IPS DF 6.9 (cell line): ENCODE measurements around the gene LLCFC1.

Source experiments
- DNase-seq: peaks from one replicate; pipeline ENCODE4 v3.0.0-alpha.2; 2013; ENCODE audit warnings: low read depth, low spot score
- H3K27ac ChIP-seq: one replicate; pipeline ENCODE4 v1.5.1; 2013; ENCODE audit warnings: low read length, control low read depth
- H3K27me3 ChIP-seq: 2 replicates; pipeline ENCODE4 v1.6.1; 2013; ENCODE audit warnings: mild to moderate bottlenecking, low read length; ENCODE audit not compliant: control insufficient read depth, insufficient read depth
- H3K36me3 ChIP-seq: 2 replicates; pipeline ENCODE4 v1.6.1; 2013; ENCODE audit warnings: low read length; ENCODE audit not compliant: control insufficient read depth, insufficient read depth
- H3K4me1 ChIP-seq: 2 replicates; pipeline ENCODE4 v1.6.1; 2013; ENCODE audit warnings: low read length; ENCODE audit not compliant: control insufficient read depth, insufficient read depth
- H3K4me3 ChIP-seq: 2 replicates; pipeline ENCODE4 v1.5.1; 2013; ENCODE audit warnings: mild to moderate bottlenecking, low read length
- H3K9me3 ChIP-seq: 2 replicates; pipeline ENCODE4 v1.6.1; 2013; ENCODE audit warnings: low read length, inconsistent platforms; ENCODE audit not compliant: control insufficient read depth, insufficient read depth
- WGBS: extraction: QIAGEN DNeasy Blood & Tissue Kit; methylation state at CpG from one replicate; pipeline ENCODE4 v1.1.7; 2013; ENCODE audit warnings: mixed read lengths, missing lambda C conversion rate; ENCODE audit not compliant: insufficient read length, insufficient coverage; 5-methylcytosine and 5-hydroxymethylcytosine counted together

LLCFC1 gene

GRCh38 chr7:142941541-142941940 lies 2.3 kb downstream of the LLCFC1 start:
- H3K27me3 ChIP-seq, result no peaks in the 10 kb centered on the region
- no CpG with 5 or more reads among the region's 7 CpGs for WGBS
- H3K36me3 ChIP-seq, result no peaks in the 10 kb centered on the region
- H3K4me3 ChIP-seq, result no peak overlapping the region
- no peaks in the 10 kb centered on the region for H3K9me3 ChIP-seq
- no peak for DNase-seq
- no peak overlapping the region for H3K27ac ChIP-seq
- no peaks in the 10 kb centered on the region; the same call in 1 of the 2 replicates for H3K4me1 ChIP-seq

GRCh38 chr7:142942746-142943145 lies 3.5 kb downstream of the LLCFC1 start:
- WGBS, result no CpG with 5 or more reads among the region's 6 CpGs
- DNase-seq, result no peak
- no peaks in the 10 kb centered on the region for H3K36me3 ChIP-seq
- H3K27ac ChIP-seq, result no peak overlapping the region
- no peaks in the 10 kb centered on the region for H3K9me3 ChIP-seq
- H3K27me3 ChIP-seq, result no peaks in the 10 kb centered on the region
- no peak overlapping the region for H3K4me3 ChIP-seq
- H3K4me1 ChIP-seq, result no peaks in the 10 kb centered on the region; the same call in 1 of the 2 replicates

GRCh38 chr7:142943706-142944268 lies 4.5 kb downstream of the LLCFC1 start:
- no peak for DNase-seq
- Histone ChIP-seq H3K4me1 (no peaks in the 10 kb centered on the region; the same call in 1 of the 2 replicates), H3K4me3 (no peak overlapping the region), H3K9me3 (no peaks in the 10 kb centered on the region), H3K36me3 (no peaks in the 10 kb centered on the region), H3K27ac (no peak overlapping the region), H3K27me3 (no peaks in the 10 kb centered on the region)
- WGBS, result no CpG with 5 or more reads among the region's 7 CpGs

GRCh38 chr7:142945001-142945400 lies 5.7 kb downstream of the LLCFC1 start:
- Histone ChIP-seq H3K27me3 (no peaks in the 10 kb centered on the region), H3K9me3 (no peaks in the 10 kb centered on the region), H3K27ac (no peak overlapping the region), H3K4me3 (no peak overlapping the region), H3K36me3 (no peaks in the 10 kb centered on the region), H3K4me1 (no peaks in the 10 kb centered on the region)
- WGBS, result no CpG with 5 or more reads among the region's 3 CpGs
- no peak for DNase-seq

GRCh38 chr7:142948603-142949002 lies 9.3 kb downstream of the LLCFC1 start:
- Histone ChIP-seq H3K27me3 (no peaks in the 10 kb centered on the region), H3K27ac (no peak overlapping the region), H3K9me3 (no peaks in the 10 kb centered on the region), H3K36me3 (no peaks in the 10 kb centered on the region), H3K4me1 (no peaks in the 10 kb centered on the region), H3K4me3 (no peak overlapping the region)
- DNase-seq, result no peak
- no CpG with 5 or more reads among the region's 4 CpGs for WGBS

- Histone ChIP-seq H3K9me3 (no peaks in the 10 kb centered on the region; the same call in 1 of the 2 replicates), H3K36me3 (no peaks in the 10 kb centered on the region), H3K27me3 (no peaks in the 10 kb centered on the region), H3K4me1 (no peaks in the 10 kb centered on the region), H3K27ac (no peak overlapping the region), H3K4me3 (no peak overlapping the region)
- no peak for DNase-seq
Observed at GRCh38 chr7:142950235-142950634, 11.0 kb downstream of the LLCFC1 start.

GRCh38 chr7:142954680-142955268 lies 15.5 kb downstream of the LLCFC1 start:
- Histone ChIP-seq H3K4me1 (no peaks in the 10 kb centered on the region), H3K36me3 (no peaks in the 10 kb centered on the region), H3K27me3 (no peaks in the 10 kb centered on the region), H3K4me3 (no peak overlapping the region), H3K27ac (no peak overlapping the region), H3K9me3 (no peaks in the 10 kb centered on the region; the same call in 1 of the 2 replicates)
- no peak for DNase-seq

GRCh38 chr7:142956951-142957623 lies 17.8 kb downstream of the LLCFC1 start:
- DNase-seq, result no peak
- no peaks in the 10 kb centered on the region; the same call in 1 of the 2 replicates for H3K9me3 ChIP-seq
- WGBS, result no CpG with 5 or more reads among the region's 3 CpGs
- peaks cover 2% of the 10 kb centered on the region; the same call in 1 of the 2 replicates for H3K4me1 ChIP-seq
- H3K4me3 ChIP-seq, result no peak overlapping the region
- H3K27ac ChIP-seq, result no peak overlapping the region
- H3K27me3 ChIP-seq, result no peaks in the 10 kb centered on the region
- H3K36me3 ChIP-seq, result no peaks in the 10 kb centered on the region

- DNase-seq, result no peak
- Histone ChIP-seq H3K27me3 (no peaks in the 10 kb centered on the region), H3K36me3 (no peaks in the 10 kb centered on the region), H3K27ac (no peak overlapping the region), H3K4me3 (no peak overlapping the region), H3K4me1 (peaks cover 4% of the 10 kb centered on the region; the same call in 1 of the 2 replicates), H3K9me3 (no peaks in the 10 kb centered on the region; the same call in 1 of the 2 replicates)
- no CpG with 5 or more reads among the region's 8 CpGs for WGBS
Observed at GRCh38 chr7:142957723-142958122, 18.4 kb downstream of the LLCFC1 start.

GRCh38 chr7:142959202-142959601 lies 19.9 kb downstream of the LLCFC1 start:
- H3K36me3 ChIP-seq, result no peaks in the 10 kb centered on the region
- H3K4me1 ChIP-seq, result peaks cover 4% of the 10 kb centered on the region; the same call in 1 of the 2 replicates
- no peak for DNase-seq
- H3K27ac ChIP-seq, result no peak overlapping the region
- H3K27me3 ChIP-seq, result no peaks in the 10 kb centered on the region
- no peak overlapping the region for H3K4me3 ChIP-seq
- no peaks in the 10 kb centered on the region; the same call in 1 of the 2 replicates for H3K9me3 ChIP-seq
